ENCODE measurements around the gene DTHD1.

DTHD1 gene

DNA sequence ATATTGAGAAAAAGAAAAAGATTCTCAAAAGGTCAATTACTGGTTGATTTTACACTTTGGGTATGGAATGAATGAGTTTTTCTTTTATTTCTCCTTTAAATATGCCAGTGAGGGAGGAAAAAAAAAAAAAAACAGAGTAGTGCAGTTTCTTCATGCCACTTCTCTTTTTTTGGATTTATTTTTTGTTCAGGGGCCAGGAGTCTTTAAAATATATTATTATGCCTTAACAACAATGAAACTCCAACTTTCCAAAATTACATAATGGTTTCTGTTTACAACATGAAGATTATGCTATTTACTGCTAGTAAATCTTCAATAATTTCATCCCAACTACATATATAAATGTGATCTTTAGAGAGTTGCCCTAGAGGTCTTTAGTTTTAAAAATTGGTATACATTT is 31.9 kb downstream of the DTHD1 start:
- no peaks in the 10 kb centered on the region for H3K27me3 Mint-ChIP-seq
- H3K4me3 Mint-ChIP-seq, result no peak overlapping the region
- H3K4me1 Mint-ChIP-seq (ENCODE audit: low read depth), result peaks cover 41% of the 10 kb centered on the region
- H3K27ac Mint-ChIP-seq, result peak overlapping the region; percentile 73
- intact Hi-C loops (cut with micrococcal nuclease), result no loop called here
- H3K36me3 Mint-ChIP-seq (ENCODE audit: low read depth), result no peaks in the 10 kb centered on the region
- H3K9me3 Mint-ChIP-seq, result no peaks in the 10 kb centered on the region

DNA sequence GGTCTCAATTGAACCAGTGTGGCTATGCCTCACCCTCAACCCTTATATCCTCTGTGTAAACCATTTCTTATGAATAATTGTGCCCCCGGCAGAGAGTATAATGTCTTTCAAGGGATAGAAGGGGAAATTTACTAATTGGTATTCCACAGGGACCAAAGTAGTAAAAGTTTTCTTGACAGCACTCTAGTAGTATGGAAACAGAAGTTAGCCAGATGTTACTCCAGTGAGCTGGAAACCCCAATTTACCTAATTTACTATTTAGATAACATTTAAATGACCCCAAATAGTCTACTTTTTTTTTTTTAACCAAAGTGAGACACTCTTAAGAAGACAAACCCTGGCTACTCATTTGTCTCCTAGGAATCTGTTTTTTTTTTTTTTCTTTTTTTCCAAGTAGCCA is 32.3 kb downstream of the DTHD1 start:
- H3K9me3 Mint-ChIP-seq, result no peaks in the 10 kb centered on the region
- no peaks in the 10 kb centered on the region for H3K27me3 Mint-ChIP-seq
- no peaks in the 10 kb centered on the region for H3K36me3 Mint-ChIP-seq (ENCODE audit: low read depth)
- H3K27ac Mint-ChIP-seq, result peak overlapping the region; percentile 73
- intact Hi-C loops (cut with micrococcal nuclease), result no loop called here
- H3K4me3 Mint-ChIP-seq, result no peak overlapping the region
- H3K4me1 Mint-ChIP-seq (ENCODE audit: low read depth), result peaks cover 42% of the 10 kb centered on the region

DNA sequence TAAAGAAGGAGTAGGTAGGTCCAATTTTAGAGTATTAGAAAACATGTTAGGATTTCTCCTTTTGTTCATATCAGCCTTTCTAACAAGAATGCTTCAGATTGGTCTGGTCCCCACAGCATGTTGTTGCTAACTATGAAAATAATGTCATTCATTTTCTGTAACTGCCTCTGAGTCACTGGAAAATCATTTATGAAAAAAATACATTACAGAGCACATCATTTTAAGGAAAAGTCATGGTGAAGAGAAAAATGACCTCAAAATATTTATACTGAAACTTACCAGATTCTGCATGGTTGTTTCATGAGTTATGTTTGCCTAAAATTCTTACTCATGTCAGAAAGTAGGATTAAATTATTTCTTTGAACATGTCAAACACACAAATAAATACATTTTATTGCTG is 35.2 kb downstream of the DTHD1 start:
- H3K4me1 Mint-ChIP-seq (ENCODE audit: low read depth), result peaks cover 48% of the 10 kb centered on the region
- H3K4me3 Mint-ChIP-seq, result no peak overlapping the region
- no peaks in the 10 kb centered on the region for H3K27me3 Mint-ChIP-seq
- no peaks in the 10 kb centered on the region for H3K9me3 Mint-ChIP-seq
- no peaks in the 10 kb centered on the region for H3K36me3 Mint-ChIP-seq (ENCODE audit: low read depth)
- no peak overlapping the region for H3K27ac Mint-ChIP-seq
- intact Hi-C loops (cut with micrococcal nuclease), result no loop called here

DNA sequence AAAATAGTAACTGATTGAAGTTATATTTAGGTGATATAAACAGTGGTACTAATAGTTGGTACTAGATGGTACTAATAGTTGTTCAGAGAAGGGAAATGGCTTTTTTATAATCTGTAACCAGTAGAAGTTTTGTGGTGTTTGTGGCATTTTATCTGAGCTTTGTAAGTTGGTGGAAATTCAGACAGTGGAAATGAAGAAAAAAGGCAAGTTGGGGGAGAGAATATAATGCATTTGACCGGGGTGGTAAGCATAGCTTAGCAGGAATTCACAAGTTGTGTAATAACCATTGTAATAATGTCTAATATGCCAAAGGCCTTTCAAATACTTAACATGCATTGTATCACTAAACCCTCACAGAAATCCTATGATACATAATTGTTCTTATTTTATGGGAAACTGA is 36.3 kb downstream of the DTHD1 start:
- Mint-ChIP-seq H3K27ac (no peak overlapping the region), H3K4me3 (no peak overlapping the region), H3K9me3 (no peaks in the 10 kb centered on the region), H3K36me3 (ENCODE audit: low read depth) (no peaks in the 10 kb centered on the region), H3K27me3 (no peaks in the 10 kb centered on the region), H3K4me1 (ENCODE audit: low read depth) (peaks cover 53% of the 10 kb centered on the region)
- intact Hi-C loops (cut with micrococcal nuclease), result no loop called here

DNA sequence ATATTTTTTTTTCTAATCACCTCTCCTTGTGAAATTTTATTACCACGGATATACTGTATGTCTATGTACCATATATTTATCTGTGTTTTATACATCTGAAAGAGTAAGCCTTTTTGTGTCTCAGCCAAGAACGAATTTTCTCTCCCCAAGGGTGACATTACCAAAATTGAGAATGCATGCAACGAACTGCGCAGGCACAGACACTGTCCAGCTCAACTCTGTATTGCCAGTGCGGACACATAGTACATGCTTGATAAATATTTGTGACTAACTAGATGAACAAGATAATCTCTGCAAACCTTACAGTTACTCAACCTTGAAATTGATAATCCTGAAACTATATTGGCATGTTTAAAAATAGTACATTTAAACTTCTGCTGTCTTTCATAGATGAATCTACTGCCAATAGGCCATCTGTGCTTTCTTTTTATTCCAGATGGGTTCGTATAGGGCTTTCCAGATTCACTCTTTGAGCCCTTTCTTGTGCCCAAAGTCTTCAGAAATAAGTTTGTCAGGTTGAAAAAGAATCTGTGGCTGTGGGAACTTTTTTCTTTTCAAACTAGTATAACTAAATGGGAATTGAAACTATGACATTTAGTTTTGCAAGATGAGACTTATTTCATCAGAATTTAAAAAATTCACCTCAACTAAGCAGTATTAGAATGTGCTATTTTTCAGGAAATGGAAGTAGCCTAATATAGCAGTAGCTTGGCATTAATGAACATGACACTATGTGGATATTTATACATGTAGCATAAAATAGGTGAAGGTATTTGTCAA is 38.9 kb downstream of the DTHD1 start:
- Mint-ChIP-seq H3K4me3 (no peak overlapping the region), H3K36me3 (ENCODE audit: low read depth) (no peaks in the 10 kb centered on the region), H3K9me3 (no peaks in the 10 kb centered on the region), H3K27ac (peak overlapping the region; percentile 97), H3K27me3 (no peaks in the 10 kb centered on the region), H3K4me1 (ENCODE audit: low read depth) (peaks cover 67% of the 10 kb centered on the region)
- intact Hi-C loops (cut with micrococcal nuclease), result loop anchor here (5.0 kb wide), 1 partner anchor 78 kb away; the partner anchor contains the start of gene ARAP2

DNA sequence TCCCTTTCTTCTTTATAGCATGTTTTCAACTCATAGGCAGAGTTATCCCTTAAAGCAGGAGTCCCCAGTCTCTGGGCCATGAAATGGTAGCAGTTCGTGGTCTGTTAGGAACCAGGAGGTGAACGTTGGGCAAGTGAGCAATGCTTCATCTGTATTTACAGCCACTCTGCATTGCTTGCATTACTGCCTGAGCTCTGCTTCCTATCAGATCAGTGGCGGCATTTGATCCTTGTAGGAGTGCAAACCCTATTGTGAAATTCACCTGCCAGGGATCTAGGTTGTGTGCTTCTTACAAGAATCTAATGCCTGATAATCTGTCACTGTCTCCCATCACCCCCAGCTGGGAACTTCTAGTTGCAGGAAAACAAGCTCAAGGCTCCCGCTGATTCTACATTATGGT is 39.8 kb downstream of the DTHD1 start:
- Mint-ChIP-seq H3K9me3 (no peaks in the 10 kb centered on the region), H3K4me1 (ENCODE audit: low read depth) (peaks cover 76% of the 10 kb centered on the region)
- intact Hi-C loops (cut with micrococcal nuclease), result loop anchor here (5.0 kb wide), 1 partner anchor 79 kb away; the partner anchor contains the start of gene ARAP2

DNA sequence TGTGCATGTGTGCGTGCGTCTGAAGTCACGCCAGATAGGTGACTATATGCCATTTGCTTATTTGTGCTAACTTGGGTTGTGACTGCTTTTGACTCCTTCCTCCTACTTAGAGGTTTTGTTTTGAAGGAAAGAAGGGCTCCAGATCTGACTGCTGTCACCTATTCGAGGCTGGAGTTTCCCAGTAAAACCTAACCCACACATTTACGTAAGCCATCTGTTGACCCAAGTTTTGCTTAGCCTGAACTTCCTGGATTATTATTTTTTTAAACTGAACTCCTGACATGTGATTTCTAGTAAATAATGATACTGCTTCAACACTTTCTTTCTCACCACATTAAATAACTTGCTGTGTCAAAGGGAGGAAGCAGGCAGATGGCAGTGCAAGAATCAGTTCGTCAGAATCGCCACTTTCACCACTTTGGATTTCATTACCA is 41.5 kb downstream of the DTHD1 start:
- H3K27ac Mint-ChIP-seq, result peak overlapping the region; percentile 97
- intact Hi-C loops (cut with micrococcal nuclease), result loop anchor here (5.0 kb wide), 1 partner anchor 81 kb away; the partner anchor contains the start of gene ARAP2
- H3K9me3 Mint-ChIP-seq, result no peaks in the 10 kb centered on the region
- no peaks in the 10 kb centered on the region for H3K27me3 Mint-ChIP-seq
- no peak overlapping the region for H3K4me3 Mint-ChIP-seq
- H3K4me1 Mint-ChIP-seq (ENCODE audit: low read depth), result peaks cover 76% of the 10 kb centered on the region
- H3K36me3 Mint-ChIP-seq (ENCODE audit: low read depth), result no peaks in the 10 kb centered on the region

More for the DNA sequence above, 39.8 kb downstream of the DTHD1 start:
- H3K27ac Mint-ChIP-seq, result peak overlapping the region; percentile 97
- no peaks in the 10 kb centered on the region for H3K27me3 Mint-ChIP-seq
- H3K4me3 Mint-ChIP-seq, result no peak overlapping the region
- H3K36me3 Mint-ChIP-seq (ENCODE audit: low read depth), result no peaks in the 10 kb centered on the region

DNA sequence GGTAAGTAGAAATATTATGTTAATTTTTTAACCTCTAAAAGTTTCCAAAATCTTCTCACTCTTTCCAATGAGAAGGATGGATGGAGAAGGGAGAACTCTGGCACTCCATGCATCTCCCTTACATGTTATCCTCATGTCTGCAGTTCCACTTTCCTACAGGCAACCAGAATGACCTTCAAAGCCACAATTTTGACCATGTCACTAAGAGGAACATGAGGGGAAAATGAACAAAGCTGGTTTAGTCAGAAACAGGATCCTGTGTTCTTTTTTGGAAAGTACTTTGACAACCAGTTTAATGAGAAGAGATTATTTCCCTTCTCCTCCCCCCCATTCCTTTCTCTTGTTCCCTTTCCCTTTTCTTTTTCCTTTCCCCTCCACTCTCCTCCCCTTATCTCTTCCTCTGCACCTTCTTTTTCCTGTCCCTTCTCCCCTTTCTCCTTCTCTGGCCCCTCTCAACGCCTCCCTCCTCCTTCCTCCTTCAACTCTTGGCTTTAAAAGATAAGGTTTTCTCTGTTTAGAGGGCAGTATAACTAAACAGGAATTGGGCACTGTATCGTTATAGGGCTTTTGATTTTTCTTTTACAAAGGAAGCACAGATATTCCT is 42.5 kb downstream of the DTHD1 start:
- intact Hi-C loops (cut with micrococcal nuclease), result loop anchor here (2.0 to 5.0 kb wide), 2 partner anchors 25 to 82 kb away; partner anchors contain the start of gene ARAP2
- Mint-ChIP-seq H3K9me3 (no peaks in the 10 kb centered on the region), H3K27me3 (no peaks in the 10 kb centered on the region), H3K36me3 (ENCODE audit: low read depth) (peaks cover 3% of the 10 kb centered on the region), H3K4me1 (ENCODE audit: low read depth) (peaks cover 82% of the 10 kb centered on the region), H3K27ac (peak overlapping the region; percentile 97), H3K4me3 (peak overlapping the region; percentile 24)

DNA sequence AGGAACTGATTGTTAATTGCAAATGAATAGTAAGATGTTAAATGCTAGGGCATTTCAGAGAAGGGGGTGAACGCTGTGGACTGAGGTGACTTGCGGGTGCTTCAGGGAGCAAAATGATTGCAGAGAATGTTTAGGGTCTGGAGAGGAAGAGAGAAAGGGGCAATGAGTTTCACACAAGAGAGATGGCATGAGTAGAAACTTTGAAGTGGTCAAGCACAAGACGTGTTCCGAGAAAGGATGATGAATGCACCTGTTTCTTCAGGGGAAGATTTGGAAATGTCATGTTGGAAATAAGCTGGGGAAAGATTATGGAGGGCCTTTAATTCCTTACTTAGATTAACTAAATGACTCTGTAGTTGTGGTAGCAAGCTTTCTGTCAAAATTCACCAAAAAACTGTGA is 43.4 kb downstream of the DTHD1 start:
- Mint-ChIP-seq H3K9me3 (no peaks in the 10 kb centered on the region), H3K4me3 (no peak overlapping the region), H3K36me3 (ENCODE audit: low read depth) (peaks cover 7% of the 10 kb centered on the region), H3K4me1 (ENCODE audit: low read depth) (peaks cover 77% of the 10 kb centered on the region), H3K27me3 (no peaks in the 10 kb centered on the region), H3K27ac (peak overlapping the region; percentile 97)
- intact Hi-C loops (cut with micrococcal nuclease), result loop anchor here (2.0 to 5.0 kb wide), 3 partner anchors 24 to 83 kb away; partner anchors contain the start of gene ARAP2

DNA sequence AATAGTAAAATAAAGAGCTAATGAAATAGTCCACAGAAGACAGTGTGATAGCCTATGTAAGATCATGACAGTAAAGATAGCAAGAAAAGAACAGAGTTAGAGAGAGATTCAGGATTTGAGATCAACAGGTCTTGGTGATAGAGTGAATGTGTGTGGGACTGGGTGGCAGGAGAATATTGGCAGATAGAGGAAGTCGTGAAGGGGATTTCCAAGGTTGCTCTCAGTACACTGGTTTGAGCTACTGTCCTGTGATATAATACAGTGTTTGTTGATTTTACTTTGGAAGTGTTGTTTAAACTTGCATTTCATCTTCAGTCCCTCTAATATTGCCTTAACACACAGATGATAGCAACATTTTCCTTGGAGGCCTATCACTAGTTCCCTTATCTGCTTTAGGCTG is 44.1 kb downstream of the DTHD1 start:
- peak overlapping the region; percentile 97 for H3K27ac Mint-ChIP-seq
- intact Hi-C loops (cut with micrococcal nuclease), result loop anchor here (2.0 to 5.0 kb wide), 2 partner anchors 23 to 38 kb away; no protein-coding TSS in a partner anchor
- H3K4me1 Mint-ChIP-seq (ENCODE audit: low read depth), result peaks cover 71% of the 10 kb centered on the region
- no peaks in the 10 kb centered on the region for H3K9me3 Mint-ChIP-seq
- peaks cover 7% of the 10 kb centered on the region for H3K36me3 Mint-ChIP-seq (ENCODE audit: low read depth)
- H3K4me3 Mint-ChIP-seq, result peak overlapping the region; percentile 24
- H3K27me3 Mint-ChIP-seq, result no peaks in the 10 kb centered on the region

DNA sequence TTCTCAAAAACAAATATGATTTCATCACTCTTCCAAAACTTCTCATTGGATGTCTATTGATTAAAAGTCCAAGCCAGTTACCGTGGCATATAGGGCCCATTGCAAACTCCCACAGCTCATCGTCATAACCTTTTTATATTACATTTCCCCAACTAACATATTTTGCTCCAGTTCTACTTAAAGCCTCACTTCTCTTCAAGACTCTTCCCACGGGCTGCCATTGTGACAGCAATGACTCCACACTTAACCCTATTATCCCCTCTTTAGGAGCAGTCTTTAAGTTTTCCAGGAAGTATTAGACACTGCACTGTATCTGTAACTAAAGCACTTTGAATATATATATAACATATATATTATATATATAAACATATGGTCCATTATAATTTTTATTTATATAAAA is 44.5 kb downstream of the DTHD1 start:
- no peaks in the 10 kb centered on the region for H3K9me3 Mint-ChIP-seq
- peaks cover 7% of the 10 kb centered on the region for H3K36me3 Mint-ChIP-seq (ENCODE audit: low read depth)
- peaks cover 70% of the 10 kb centered on the region for H3K4me1 Mint-ChIP-seq (ENCODE audit: low read depth)
- H3K27ac Mint-ChIP-seq, result peak overlapping the region; percentile 97
- intact Hi-C loops (cut with micrococcal nuclease), result loop anchor here (2.0 to 5.0 kb wide), 2 partner anchors 23 to 39 kb away; no protein-coding TSS in a partner anchor
- H3K4me3 Mint-ChIP-seq, result peak overlapping the region; percentile 24
- H3K27me3 Mint-ChIP-seq, result no peaks in the 10 kb centered on the region

DNA sequence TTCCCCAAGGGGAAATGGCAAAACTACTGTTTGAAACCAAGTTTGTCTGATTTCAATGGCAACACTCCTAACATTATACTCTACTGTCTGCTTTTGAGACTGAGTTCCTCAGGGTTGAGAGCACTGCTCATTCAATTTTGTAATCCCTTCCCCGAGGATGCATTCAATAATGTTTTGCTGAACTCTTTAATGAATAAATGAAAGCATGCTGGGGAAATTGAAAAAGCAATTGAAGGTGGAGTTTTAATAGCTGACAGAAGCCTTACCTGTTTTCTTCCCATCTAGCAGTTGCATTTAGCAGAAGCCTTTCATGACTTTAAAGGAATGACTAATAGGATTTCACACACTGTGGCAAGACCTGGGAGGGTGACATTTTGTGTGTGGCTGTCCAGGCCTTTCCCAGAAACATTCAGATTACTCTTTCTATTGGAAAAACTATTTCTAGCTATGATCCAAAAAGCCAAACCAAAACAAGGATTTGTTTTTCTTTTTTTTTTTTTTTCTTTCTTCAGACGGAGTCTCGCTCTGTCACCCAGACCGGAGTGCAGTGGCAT is 45.1 kb downstream of the DTHD1 start:
- Mint-ChIP-seq H3K9me3 (no peaks in the 10 kb centered on the region), H3K4me1 (ENCODE audit: low read depth) (peaks cover 64% of the 10 kb centered on the region), H3K4me3 (no peak overlapping the region), H3K36me3 (ENCODE audit: low read depth) (peaks cover 7% of the 10 kb centered on the region), H3K27me3 (no peaks in the 10 kb centered on the region), H3K27ac (peak overlapping the region; percentile 15)
- intact Hi-C loops (cut with micrococcal nuclease), result loop anchor here (5.0 kb wide), 1 partner anchor 39 kb away; no protein-coding TSS in a partner anchor

DNA sequence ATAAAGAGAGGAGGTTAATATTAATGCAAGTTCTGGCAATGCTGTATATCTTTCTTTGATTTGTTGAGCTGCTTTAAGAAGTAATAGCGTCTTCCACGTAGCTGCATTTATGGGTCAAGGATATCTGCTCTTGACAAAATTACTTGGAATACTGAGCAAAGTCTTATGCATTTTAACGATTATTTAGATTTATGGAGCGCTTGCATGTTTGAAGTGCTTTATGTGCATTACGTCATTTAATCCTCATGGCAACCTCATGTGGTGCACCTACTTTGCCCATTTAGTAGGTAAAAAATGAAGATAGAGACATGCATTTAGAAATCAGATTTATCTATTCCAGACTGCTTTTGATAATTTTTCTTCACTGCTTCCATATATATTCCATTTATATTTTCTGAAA is 46.0 kb downstream of the DTHD1 start:
- no peaks in the 10 kb centered on the region for H3K9me3 Mint-ChIP-seq
- intact Hi-C loops (cut with micrococcal nuclease), result loop anchor here (5.0 kb wide), 1 partner anchor 40 kb away; no protein-coding TSS in a partner anchor
- peaks cover 7% of the 10 kb centered on the region for H3K36me3 Mint-ChIP-seq (ENCODE audit: low read depth)
- H3K27me3 Mint-ChIP-seq, result no peaks in the 10 kb centered on the region
- H3K4me3 Mint-ChIP-seq, result no peak overlapping the region
- peak overlapping the region; percentile 85 for H3K27ac Mint-ChIP-seq
- H3K4me1 Mint-ChIP-seq (ENCODE audit: low read depth), result peaks cover 55% of the 10 kb centered on the region

DNA sequence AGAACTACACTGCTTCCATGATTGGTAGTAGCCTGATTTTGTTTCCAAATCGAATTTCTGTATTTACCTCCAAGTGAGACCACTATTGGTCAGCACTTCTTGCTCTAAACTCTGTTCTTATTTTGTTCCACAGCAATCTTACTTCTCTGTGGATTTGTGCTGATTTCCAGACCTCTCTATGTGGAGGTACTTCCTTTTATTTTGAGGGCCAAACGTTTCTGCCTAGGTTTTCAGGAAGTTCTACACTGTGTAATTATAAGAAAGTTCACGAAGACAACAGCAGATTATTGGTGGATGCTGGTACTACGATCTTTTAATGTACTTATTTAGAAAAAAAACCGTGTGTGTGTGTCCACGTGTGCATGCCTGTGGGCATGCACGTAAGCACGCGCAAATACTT is 46.7 kb downstream of the DTHD1 start:
- Mint-ChIP-seq H3K4me1 (ENCODE audit: low read depth) (peaks cover 48% of the 10 kb centered on the region), H3K27ac (peak overlapping the region; percentile 85), H3K4me3 (no peak overlapping the region), H3K9me3 (no peaks in the 10 kb centered on the region), H3K36me3 (ENCODE audit: low read depth) (peaks cover 7% of the 10 kb centered on the region), H3K27me3 (no peaks in the 10 kb centered on the region)
- intact Hi-C loops (cut with micrococcal nuclease), result loop anchor here (5.0 kb wide), 1 partner anchor 41 kb away; no protein-coding TSS in a partner anchor

All from dendritic cell treated with granulocyte-macrophage colony-stimulating factor and Interleukin-4, amounts not matched to agents 40 ng/mL and 50 ng/mL, for 4 days (primary cell).